GDM1 (cell line): ENCODE data around the gene PEAK1.
"Not testable (repeated sequence)": the region's sequence is repeated elsewhere in the genome, so short reads cannot be mapped to it uniquely, and the experiment has no call there.

Experiments
- DNase-seq: peaks from one replicate; lab custom pipeline; 2025; lab: John Stamatoyannopoulos, UW

The PEAK1 gene

GRCh38 chr15:77296773-77297337 is 123.0 kb downstream of the PEAK1 start:
- DNase-seq = no peak

- no peak for DNase-seq
Observed at GRCh38 chr15:77295446-77295845, 124.5 kb downstream of the PEAK1 start.

DNA sequence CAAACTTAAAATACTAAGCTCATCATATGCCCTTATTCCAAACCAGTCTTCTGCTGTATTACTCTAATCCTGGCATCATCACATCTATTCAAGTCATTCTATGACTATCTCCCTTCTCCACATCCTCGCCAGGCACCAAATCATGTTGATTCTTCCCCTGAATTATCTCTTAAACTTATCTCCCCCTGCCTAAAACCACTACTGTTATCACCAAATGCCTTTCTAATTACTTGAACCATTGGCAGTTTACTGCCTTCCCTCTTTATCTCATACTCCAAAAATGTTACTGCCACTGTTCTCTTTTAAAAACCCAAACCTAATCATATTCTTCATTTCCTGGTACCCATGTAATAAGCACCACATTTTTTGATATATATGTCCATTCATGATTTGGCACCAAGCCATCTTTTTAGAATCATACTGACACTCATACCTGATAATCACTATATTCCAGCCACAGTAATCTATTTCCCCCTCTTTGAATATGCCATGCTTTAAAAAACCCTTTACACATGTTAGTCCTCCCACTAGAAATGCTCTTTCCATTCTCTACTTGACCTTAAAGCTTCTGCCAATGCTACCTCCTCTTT is 126.8 kb downstream of the PEAK1 start:
- DNase-seq = no peak

GRCh38 chr15:77291107-77291506 is 128.8 kb downstream of the PEAK1 start:
- DNase-seq = no peak

- no peak for DNase-seq
Observed at GRCh38 chr15:77287385-77287784, 132.5 kb downstream of the PEAK1 start.

DNA sequence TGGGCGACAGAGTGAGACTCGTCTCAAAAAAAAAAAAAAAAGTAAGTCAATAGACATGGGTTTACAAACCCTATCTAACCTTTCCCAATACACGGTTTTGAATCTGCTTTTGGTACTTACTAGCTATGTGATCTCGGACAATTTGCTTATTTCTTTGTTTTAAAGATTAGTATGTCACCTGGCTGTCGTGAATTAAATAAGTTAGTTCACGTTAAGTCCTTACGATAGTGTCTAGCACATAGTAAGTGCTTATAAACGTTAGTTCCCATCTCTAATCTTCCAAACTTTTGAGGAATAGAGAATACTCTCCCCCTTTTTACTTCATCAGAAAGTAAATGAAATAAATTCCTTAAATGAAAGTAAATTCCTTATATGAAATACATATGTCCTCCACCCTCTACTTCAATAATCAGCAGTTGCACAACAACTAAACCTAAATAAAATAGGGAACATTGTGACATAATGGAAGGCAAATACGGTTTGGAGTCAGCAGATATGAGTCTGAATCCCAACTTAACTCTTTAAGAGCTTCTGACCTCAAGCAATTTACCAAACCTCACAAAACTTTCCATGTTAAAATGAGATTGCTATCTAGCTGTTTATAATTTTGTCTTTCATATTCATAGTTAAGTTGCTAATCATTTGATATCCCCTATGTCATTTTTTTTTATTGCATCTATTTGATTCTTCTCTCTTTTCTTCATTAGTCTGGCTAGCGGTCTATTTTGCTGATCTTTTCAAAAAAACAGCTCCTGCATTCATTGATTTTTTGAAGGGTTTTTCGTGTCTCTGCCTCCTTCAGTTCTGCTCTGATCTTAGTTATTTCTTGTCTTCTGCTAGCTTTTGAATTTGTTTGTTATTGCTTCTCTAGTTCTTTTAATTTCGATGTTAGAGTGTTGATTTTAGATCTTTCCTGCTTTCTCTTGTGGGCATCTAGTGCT is 134.6 kb downstream of the PEAK1 start:
- no peak for DNase-seq

DNA sequence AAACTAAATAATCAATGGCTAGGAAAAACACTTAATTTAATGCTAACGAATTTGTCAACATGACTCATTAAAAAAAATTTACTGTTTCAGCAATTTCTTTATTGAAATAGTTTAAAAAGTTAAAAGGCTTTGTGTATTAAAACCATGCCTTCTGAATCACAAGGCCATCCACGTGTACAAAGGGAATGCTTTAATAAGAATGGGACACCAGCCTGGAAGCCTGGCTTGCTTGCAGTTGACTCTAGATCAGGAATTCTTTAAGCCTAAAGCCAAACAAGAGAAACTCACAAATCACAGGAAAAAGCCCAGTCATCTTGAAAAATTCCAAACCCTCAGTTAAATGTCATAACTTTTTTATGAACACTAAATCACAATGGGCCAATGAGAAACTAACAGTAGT is 137.6 kb downstream of the PEAK1 start:
- DNase-seq = no peak

DNA sequence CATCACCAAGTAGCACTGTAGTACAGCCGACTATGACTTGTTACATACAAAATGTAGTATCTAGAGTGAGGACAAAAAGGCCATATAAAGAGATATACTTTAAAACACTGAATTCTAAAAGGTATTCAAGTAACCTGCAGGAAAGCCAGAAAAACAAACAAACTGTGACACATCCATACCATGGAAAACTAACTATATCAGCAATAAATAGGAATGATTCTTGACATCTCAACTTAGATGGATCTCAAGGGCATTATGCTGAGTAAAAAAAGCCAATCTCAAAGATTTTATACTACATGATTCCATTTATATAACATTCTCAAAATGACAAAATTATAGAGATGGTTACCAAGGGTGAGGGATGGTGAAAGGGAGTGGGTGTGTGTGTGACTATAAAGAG is 143.0 kb downstream of the PEAK1 start:
- DNase-seq = no peak

GRCh38 chr15:77276096-77276495 is 143.8 kb downstream of the PEAK1 start:
- no peak for DNase-seq

DNA sequence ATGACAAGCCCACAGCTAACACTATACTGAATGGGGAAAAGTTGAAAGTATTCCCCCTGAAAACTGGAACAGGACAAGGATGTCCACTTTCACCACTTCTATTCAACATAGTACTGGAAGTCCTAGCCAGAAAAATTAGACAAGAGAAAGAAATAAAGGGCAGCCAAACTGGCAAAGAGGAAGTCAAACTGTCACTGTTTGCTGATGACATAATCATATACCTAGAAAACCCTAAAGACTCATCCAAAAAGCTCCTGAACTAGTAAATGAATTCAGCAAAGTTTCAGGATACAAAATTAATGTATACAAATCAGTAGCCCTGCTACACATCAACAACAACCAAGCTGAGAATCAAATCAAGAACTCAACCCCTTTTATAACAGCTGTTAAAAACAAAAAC is 146.8 kb downstream of the PEAK1 start:
- not testable (repeated sequence) for DNase-seq

DNA sequence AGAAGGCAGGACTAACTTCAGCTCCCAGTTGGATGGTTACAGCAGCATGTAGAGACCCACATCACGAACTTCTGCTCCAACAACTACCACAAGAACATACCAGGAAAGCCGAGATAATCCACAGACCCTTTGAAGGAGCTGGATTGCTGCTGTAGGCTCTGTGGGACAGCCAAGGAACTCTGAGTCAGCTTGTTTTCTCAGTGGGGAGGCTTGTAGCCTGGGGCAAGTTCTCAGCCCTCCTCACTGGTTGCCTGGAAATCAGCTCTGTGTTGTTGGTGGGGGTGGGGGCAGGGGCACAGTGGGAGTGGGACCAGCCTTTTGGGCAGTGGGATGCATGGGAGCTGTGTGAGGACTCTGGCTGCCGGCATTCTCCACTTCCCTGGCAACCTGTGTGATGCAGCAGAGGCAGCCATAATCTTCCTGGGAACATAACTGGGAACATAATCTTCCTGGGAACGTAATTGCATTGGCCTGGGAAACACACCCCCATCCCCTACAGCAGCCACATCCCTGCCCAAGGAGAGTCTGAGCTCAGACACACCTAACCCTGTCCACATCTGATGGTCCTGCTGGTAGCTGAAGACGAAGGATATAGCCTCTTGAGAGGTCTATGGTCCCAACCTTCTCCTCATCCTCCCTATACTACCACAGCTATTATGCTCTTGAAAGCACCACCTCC is 153.1 kb downstream of the PEAK1 start:
- no peak for DNase-seq

- DNase-seq = no peak
Observed at GRCh38 chr15:77255385-77255784, 164.5 kb downstream of the PEAK1 start.

DNA sequence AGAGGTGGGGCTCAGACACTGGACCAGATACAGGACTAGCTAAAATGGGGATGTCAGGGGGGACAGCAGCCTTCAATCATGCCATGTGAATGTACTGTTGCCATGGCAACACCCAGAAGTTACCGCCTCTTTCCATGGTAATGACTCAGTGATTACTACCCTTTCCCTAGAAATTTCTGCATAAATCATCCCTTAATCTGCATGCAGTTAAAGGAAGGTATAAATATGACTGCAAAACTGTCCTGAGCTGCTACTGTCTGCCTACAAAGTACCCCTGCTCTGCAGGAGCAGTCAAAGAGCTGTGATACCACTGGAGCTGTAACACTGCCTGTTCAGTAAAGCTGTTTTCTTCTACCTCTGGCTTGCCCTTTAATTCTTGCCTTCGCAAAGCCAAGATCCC is 168.2 kb downstream of the PEAK1 start:
- DNase-seq = no peak

DNA sequence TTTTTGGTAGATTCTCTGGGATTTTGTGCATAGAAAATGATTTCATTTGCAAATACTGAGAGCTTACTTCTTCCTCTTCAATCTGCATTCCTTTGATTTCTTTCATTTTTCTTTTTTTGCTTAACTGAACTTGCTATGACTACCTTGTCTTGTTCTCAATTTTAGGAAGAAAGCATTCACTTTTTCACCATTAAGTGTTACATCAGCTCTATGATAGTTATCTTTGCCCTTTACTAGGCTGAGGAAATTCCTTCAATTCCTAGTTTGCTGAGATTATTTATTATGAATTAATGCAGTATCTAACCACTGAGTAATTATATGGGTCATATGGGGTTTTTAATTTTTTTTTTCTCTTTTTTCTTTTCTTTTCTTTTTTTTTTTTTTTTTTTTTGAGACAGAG is 172.8 kb downstream of the PEAK1 start:
- no peak for DNase-seq

- no peak for DNase-seq
Observed at GRCh38 chr15:77243716-77244401, 176.0 kb downstream of the PEAK1 start.

GRCh38 chr15:77243135-77243534 is 176.8 kb downstream of the PEAK1 start:
- no peak for DNase-seq

DNA sequence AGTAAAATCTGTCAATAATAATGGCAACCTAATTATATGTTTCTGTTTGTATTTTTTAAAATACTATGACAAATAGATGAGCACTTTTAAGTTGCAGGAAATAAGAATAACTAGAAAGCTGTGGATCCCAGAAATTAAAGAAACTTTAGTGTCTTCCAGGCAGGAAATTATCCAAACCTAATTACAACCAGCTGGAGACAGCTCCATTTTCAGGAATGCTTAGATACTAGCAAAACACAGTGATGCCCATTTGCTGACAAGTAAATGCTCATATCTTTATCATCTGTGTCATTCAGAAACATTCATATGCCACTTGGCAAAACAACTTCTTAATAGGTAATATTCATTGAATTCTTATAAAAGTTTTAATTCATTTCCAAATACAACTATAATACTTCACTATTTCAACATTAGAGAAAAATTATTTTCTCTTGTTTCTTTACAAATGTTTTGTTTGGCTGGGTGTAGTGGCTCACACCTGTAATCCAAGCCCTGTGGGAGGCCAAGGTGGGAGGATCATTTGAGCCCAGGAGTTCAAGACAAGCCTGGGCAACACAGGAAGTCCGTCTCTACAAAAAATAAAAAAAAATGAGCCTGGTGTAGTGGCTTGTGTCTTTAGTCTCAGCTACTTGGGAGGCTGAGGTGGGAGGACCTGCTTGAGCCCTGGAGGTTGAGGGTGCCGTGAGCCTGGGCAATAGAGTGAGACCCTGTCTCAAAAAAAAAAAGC is 179.9 kb downstream of the PEAK1 start:
- DNase-seq = no peak

DNA sequence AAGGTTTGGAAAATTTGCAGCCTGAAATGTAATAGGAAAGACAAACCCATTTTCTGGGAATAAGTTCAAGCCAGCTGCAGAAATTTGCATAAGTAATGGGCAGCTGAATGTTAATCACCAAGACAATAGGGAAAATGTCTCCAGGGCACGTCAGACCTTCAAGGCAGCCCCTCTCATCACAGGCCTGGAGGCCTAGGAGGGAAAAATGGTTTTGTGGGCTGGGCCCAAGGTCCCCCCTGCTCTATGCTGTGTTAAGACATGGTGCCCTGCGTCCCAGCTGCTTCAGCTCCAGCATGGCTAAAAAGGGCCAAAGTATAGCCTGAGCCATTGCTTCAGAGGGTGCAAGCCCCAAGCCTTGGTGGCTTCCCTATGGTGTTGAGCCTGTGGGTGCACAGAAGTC is 184.3 kb downstream of the PEAK1 start:
- no peak for DNase-seq

GRCh38 chr15:77228828-77229227 is 191.1 kb downstream of the PEAK1 start:
- peak; percentile 33 for DNase-seq

- DNase-seq = no peak
Observed at GRCh38 chr15:77226652-77227051, 193.3 kb downstream of the PEAK1 start.

GRCh38 chr15:77225646-77226045 is 194.3 kb downstream of the PEAK1 start:
- DNase-seq = no peak
